ENCODE results near the gene LNPK. TPM values are rescaled to one million over a fixed set of nuclear protein-coding genes. Genes with fewer than 3 reads are reported as not detected.

LNPK gene
- total RNA-seq, 1 experiment from 2014 or later = 10.3 TPM

GRCh38 chr2:176001916-176002687 lies at the start of gene LNPK (continued):
- TF ChIP-seq ZNF138 (CRISPR knock-in tag; conservative IDR thresholded peaks at IDR 0.05) (no peak), ZNF281 (CRISPR knock-in tag; IDR thresholded peaks at IDR 0.05) (no peak), TP53 (CRISPR knock-in tag; IDR thresholded peaks at IDR 0.05) (no peak), CREM (CRISPR knock-in tag; IDR thresholded peaks at IDR 0.05) (no peak), MXD4 (CRISPR knock-in tag; IDR thresholded peaks at IDR 0.05; ENCODE audit: borderline replicate concordance) (no peak), ETV6 (CRISPR knock-in tag; IDR thresholded peaks at IDR 0.05) (peak; percentile 80), IRF2 (CRISPR knock-in tag; IDR thresholded peaks at IDR 0.05; ENCODE audit: borderline replicate concordance, low read depth) (no peak), EMX1 (CRISPR knock-in tag; IDR thresholded peaks at IDR 0.05) (no peak), RELA (CRISPR knock-in tag; IDR thresholded peaks at IDR 0.05; ENCODE audit: borderline replicate concordance) (no peak), E2F4 (CRISPR knock-in tag; IDR thresholded peaks at IDR 0.05; ENCODE audit: borderline replicate concordance, low read depth) (no peak), TEAD1 (CRISPR knock-in tag; IDR thresholded peaks at IDR 0.05) (0 out of 2 replicates have a peak, but pooled peaks have one; percentile 33), SMAD4 (CRISPR knock-in tag; IDR thresholded peaks at IDR 0.05) (0 out of 2 replicates have a peak, but pooled peaks have one; percentile 28), ZNF232 (CRISPR knock-in tag; IDR thresholded peaks at IDR 0.05) (no peak), SP1 (CRISPR knock-in tag; conservative IDR thresholded peaks at IDR 0.05) (peak; percentile 54), FOXK1 (CRISPR knock-in tag; IDR thresholded peaks at IDR 0.05) (peak; percentile 80), ZNF425 (CRISPR knock-in tag; conservative IDR thresholded peaks at IDR 0.05) (no peak), NR2C2 (CRISPR knock-in tag; IDR thresholded peaks at IDR 0.05) (no peak; the same call in 1 of the 2 replicates), SOX15 (CRISPR knock-in tag; IDR thresholded peaks at IDR 0.05) (no peak), GTF2I (CRISPR knock-in tag; conservative IDR thresholded peaks at IDR 0.05) (no peak), CBFB (CRISPR knock-in tag; IDR thresholded peaks at IDR 0.05; ENCODE audit: low read depth) (no peak)
- TF ChIP-seq, protein P1, sequence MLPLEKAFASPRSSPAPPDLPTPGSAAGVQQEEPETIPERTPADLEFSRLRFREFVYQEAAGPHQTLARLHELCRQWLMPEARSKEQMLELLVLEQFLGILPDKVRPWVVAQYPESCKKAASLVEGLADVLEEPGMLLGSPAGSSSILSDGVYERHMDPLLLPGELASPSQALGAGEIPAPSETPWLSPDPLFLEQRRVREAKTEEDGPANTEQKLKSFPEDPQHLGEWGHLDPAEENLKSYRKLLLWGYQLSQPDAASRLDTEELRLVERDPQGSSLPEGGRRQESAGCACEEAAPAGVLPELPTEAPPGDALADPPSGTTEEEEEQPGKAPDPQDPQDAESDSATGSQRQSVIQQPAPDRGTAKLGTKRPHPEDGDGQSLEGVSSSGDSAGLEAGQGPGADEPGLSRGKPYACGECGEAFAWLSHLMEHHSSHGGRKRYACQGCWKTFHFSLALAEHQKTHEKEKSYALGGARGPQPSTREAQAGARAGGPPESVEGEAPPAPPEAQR (CRISPR knock-in tag; IDR thresholded peaks at IDR 0.05) = no peak
- TF ChIP-seq, protein P2, sequence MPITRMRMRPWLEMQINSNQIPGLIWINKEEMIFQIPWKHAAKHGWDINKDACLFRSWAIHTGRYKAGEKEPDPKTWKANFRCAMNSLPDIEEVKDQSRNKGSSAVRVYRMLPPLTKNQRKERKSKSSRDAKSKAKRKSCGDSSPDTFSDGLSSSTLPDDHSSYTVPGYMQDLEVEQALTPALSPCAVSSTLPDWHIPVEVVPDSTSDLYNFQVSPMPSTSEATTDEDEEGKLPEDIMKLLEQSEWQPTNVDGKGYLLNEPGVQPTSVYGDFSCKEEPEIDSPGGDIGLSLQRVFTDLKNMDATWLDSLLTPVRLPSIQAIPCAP (CRISPR knock-in tag; IDR thresholded peaks at IDR 0.05) = no peak
- TF ChIP-seq, protein P3, sequence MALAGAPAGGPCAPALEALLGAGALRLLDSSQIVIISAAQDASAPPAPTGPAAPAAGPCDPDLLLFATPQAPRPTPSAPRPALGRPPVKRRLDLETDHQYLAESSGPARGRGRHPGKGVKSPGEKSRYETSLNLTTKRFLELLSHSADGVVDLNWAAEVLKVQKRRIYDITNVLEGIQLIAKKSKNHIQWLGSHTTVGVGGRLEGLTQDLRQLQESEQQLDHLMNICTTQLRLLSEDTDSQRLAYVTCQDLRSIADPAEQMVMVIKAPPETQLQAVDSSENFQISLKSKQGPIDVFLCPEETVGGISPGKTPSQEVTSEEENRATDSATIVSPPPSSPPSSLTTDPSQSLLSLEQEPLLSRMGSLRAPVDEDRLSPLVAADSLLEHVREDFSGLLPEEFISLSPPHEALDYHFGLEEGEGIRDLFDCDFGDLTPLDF (CRISPR knock-in tag; IDR thresholded peaks at IDR 0.05) = no peak
- TF ChIP-seq, protein P4, sequence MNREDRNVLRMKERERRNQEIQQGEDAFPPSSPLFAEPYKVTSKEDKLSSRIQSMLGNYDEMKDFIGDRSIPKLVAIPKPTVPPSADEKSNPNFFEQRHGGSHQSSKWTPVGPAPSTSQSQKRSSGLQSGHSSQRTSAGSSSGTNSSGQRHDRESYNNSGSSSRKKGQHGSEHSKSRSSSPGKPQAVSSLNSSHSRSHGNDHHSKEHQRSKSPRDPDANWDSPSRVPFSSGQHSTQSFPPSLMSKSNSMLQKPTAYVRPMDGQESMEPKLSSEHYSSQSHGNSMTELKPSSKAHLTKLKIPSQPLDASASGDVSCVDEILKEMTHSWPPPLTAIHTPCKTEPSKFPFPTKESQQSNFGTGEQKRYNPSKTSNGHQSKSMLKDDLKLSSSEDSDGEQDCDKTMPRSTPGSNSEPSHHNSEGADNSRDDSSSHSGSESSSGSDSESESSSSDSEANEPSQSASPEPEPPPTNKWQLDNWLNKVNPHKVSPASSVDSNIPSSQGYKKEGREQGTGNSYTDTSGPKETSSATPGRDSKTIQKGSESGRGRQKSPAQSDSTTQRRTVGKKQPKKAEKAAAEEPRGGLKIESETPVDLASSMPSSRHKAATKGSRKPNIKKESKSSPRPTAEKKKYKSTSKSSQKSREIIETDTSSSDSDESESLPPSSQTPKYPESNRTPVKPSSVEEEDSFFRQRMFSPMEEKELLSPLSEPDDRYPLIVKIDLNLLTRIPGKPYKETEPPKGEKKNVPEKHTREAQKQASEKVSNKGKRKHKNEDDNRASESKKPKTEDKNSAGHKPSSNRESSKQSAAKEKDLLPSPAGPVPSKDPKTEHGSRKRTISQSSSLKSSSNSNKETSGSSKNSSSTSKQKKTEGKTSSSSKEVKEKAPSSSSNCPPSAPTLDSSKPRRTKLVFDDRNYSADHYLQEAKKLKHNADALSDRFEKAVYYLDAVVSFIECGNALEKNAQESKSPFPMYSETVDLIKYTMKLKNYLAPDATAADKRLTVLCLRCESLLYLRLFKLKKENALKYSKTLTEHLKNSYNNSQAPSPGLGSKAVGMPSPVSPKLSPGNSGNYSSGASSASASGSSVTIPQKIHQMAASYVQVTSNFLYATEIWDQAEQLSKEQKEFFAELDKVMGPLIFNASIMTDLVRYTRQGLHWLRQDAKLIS (CRISPR knock-in tag; IDR thresholded peaks at IDR 0.05; ENCODE audit: borderline replicate concordance) = no peak

Measured in WTC11 (cell line).